PFSK-1 (cell line): ENCODE measurements around the gene COA1.

ENCODE experiments used
- POLR2AphosphoS5 ChIP-seq: IDR thresholded peaks from 2 replicates; pipeline ENCODE4 v1.6.1; 2012; ENCODE audit warnings: low read depth, mild to moderate bottlenecking, control low read depth, low read length, moderate library complexity
- TF ChIP-seq, protein P1 (sequence below), 2 experiments: IDR thresholded peaks; 2 replicates each; pipeline versions ENCODE4 v1.6.1 to v1.8.0; 2011 to 2012; ENCODE audit warnings: low read depth in 2 of 2, low read length in 2 of 2, control low read depth in 1 of 2, inconsistent platforms in 1 of 2, mild to moderate bottlenecking in 1 of 2, moderate library complexity in 1 of 2; ENCODE audit not compliant: insufficient read depth in 1 of 2

DNA sequence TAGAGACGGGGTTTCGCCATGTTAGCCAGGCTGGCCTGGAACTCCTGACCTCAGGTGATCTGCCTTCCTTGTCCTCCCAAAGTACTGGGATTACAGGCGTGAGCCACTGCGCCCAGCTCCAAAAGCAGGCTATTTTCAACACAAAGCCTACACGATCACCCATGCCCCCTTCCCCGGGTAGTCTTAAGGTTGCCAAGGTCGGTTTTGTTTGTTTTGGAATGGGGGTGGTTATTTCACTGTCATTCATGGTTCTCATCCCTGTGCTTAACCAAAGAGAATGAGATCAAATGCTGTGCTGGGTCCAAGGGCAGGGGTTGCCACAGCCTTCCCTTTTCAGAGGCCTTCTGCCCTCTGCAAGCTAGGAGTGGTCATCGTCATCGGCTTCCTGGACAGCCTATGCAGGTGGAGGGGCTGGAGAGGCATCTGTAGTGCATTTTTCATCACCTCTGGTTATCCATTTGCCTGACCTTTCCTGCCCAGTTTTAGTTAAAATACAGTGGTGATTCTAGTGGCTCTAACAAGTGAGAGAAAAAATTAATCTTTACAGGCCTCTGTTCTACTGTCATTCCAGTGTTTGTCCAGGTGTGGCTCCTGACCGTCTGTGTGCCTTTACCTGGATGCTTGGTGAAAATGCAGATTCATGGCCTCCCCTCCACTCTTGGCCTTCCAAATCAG, 40.6 kb upstream of the COA1 start:
- no peak for TF ChIP-seq POLR2AphosphoS5
- TF ChIP-seq, protein P1, sequence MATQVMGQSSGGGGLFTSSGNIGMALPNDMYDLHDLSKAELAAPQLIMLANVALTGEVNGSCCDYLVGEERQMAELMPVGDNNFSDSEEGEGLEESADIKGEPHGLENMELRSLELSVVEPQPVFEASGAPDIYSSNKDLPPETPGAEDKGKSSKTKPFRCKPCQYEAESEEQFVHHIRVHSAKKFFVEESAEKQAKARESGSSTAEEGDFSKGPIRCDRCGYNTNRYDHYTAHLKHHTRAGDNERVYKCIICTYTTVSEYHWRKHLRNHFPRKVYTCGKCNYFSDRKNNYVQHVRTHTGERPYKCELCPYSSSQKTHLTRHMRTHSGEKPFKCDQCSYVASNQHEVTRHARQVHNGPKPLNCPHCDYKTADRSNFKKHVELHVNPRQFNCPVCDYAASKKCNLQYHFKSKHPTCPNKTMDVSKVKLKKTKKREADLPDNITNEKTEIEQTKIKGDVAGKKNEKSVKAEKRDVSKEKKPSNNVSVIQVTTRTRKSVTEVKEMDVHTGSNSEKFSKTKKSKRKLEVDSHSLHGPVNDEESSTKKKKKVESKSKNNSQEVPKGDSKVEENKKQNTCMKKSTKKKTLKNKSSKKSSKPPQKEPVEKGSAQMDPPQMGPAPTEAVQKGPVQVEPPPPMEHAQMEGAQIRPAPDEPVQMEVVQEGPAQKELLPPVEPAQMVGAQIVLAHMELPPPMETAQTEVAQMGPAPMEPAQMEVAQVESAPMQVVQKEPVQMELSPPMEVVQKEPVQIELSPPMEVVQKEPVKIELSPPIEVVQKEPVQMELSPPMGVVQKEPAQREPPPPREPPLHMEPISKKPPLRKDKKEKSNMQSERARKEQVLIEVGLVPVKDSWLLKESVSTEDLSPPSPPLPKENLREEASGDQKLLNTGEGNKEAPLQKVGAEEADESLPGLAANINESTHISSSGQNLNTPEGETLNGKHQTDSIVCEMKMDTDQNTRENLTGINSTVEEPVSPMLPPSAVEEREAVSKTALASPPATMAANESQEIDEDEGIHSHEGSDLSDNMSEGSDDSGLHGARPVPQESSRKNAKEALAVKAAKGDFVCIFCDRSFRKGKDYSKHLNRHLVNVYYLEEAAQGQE (IDR thresholded peaks at IDR 0.05; ENCODE audit: insufficient read depth in 1 of 2, low read depth in 2 of 2, low read length in 2 of 2): no peak
